ENCODE results near the gene SIX3. TPM values are rescaled to one million over a fixed set of nuclear protein-coding genes. Genes with fewer than 3 reads are reported as not detected.
A peak's percentile ranks its signal among the peaks of the same experiment; 100 is the strongest.

The SIX3 gene
- total RNA-seq, 3 donors from 2014 or later (not counting 1 experiment from before 2014, with no cell fraction given), result 0.15 to 0.39 TPM; not detected in 1

DNA sequence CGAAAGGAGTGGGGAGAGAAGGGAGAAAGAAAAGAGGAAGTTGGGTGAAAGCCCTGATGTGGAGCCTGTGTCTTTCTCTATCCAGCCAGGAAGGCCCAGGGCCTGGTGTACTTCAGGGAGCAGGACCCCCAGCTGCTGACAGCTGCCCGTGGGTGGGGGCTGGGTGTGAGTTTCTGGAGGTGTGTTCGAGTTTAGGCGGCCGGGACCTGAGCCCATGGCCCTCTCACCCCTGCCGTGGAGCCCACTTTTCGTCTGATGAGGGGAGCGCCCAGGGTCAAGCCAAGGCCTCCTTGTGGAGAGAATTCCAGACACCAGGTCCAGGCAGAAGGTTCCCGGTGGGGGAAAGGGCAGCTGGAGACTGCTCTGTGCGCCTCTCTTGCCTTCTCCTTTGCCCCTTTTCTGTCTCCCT, 2.2 kb downstream of the SIX3 start:
- no peak overlapping the region for H3K27ac Mint-ChIP-seq
- H3K9me3 ChIP-seq (ENCODE audit: control insufficient read depth, insufficient read depth, low read length), result no peaks in the 10 kb centered on the region
- H3K36me3 Mint-ChIP-seq, result no peaks in the 10 kb centered on the region
- no peak overlapping the region for H3K27ac ChIP-seq (ENCODE audit: low read length)
- H3K27me3 Mint-ChIP-seq (ENCODE audit: low read depth in 2 of 2), result peaks cover 69 to 80% of the 10 kb centered on the region in 2 donors
- DNase-seq (no peak), ATAC-seq (no peak)
- WGBS (ENCODE audit: insufficient coverage), result 18% methylated on average over 10 of the region's 10 CpGs
- intact Hi-C loops (cut with micrococcal nuclease), result no loop called here
- H3K4me3 Mint-ChIP-seq, result peak overlapping the region; percentile 17
- H3K4me1 Mint-ChIP-seq, result peaks cover 11 to 38% of the 10 kb centered on the region in 2 donors
- TF ChIP-seq, protein P1, sequence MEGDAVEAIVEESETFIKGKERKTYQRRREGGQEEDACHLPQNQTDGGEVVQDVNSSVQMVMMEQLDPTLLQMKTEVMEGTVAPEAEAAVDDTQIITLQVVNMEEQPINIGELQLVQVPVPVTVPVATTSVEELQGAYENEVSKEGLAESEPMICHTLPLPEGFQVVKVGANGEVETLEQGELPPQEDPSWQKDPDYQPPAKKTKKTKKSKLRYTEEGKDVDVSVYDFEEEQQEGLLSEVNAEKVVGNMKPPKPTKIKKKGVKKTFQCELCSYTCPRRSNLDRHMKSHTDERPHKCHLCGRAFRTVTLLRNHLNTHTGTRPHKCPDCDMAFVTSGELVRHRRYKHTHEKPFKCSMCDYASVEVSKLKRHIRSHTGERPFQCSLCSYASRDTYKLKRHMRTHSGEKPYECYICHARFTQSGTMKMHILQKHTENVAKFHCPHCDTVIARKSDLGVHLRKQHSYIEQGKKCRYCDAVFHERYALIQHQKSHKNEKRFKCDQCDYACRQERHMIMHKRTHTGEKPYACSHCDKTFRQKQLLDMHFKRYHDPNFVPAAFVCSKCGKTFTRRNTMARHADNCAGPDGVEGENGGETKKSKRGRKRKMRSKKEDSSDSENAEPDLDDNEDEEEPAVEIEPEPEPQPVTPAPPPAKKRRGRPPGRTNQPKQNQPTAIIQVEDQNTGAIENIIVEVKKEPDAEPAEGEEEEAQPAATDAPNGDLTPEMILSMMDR (IDR thresholded peaks at IDR 0.05), result no peak
- H3K4me3 ChIP-seq (ENCODE audit: low read length), result no peak overlapping the region
- no peaks in the 10 kb centered on the region for H3K9me3 Mint-ChIP-seq
- no peaks in the 10 kb centered on the region for H3K36me3 ChIP-seq (ENCODE audit: control insufficient read depth, insufficient read depth, low read length)
- peaks cover 28% of the 10 kb centered on the region for H3K4me1 ChIP-seq (ENCODE audit: control insufficient read depth, insufficient read depth, low read length)
- H3K27me3 ChIP-seq (ENCODE audit: control insufficient read depth, insufficient read depth, low read length), result peaks cover 50% of the 10 kb centered on the region

DNA sequence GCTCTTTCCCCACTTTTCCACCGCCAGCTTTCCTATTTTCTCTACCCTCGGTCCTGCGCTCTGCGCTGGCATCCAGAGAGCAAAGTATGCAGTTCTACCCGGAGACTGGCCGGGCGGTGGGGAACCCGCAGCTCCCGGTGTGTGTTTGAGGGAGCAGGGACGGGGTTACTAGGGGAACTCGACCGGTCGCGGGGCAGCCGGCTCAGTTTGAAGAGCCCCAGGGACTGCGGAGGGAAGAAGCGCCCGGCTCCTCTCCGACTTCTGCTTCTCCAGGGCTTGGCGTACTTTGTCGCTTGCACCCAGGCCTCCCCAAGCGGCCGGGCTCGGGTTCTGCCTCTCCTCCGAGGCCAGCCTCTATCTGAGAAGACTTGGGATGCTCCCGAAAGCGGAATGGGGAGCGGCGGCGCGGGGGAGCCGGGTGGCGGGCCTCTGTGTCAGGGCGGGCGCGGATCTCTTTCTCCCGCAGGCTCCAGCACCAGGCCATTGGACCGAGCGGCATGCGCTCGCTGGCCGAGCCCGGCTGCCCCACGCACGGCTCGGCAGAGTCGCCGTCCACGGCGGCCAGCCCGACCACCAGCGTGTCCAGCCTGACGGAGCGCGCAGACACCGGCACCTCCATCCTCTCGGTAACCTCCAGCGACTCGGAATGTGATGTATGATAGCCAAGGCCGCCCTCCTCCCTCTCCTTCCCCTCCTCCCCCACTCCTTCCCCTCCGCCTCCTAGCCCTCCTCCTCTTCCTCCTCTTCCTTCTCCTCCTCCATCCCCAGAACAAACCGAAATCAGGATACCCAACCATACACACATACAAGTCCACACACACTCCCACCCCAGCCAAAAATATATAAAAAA, 2.8 kb downstream of the SIX3 start:
- Mint-ChIP-seq H3K4me3 (peak overlapping the region; percentile 49), H3K27me3 (ENCODE audit: low read depth in 2 of 2) (peaks cover 75 to 86% of the 10 kb centered on the region in 2 donors), H3K27ac (no peak overlapping the region), H3K9me3 (no peaks in the 10 kb centered on the region), H3K4me1 (peaks cover 11 to 38% of the 10 kb centered on the region in 2 donors), H3K36me3 (no peaks in the 10 kb centered on the region)
- ATAC-seq, result no peak
- H3K4me3 ChIP-seq (ENCODE audit: low read length), result no peak overlapping the region
- TF ChIP-seq, protein P1 (IDR thresholded peaks at IDR 0.05), result no peak
- WGBS (ENCODE audit: insufficient coverage), result 10% methylated on average over 62 of the region's 62 CpGs
- H3K27ac ChIP-seq (ENCODE audit: low read length), result no peak overlapping the region
- peaks cover 25% of the 10 kb centered on the region for H3K4me1 ChIP-seq (ENCODE audit: control insufficient read depth, insufficient read depth, low read length)
- intact Hi-C loops (cut with micrococcal nuclease), result no loop called here
- no peaks in the 10 kb centered on the region for H3K36me3 ChIP-seq (ENCODE audit: control insufficient read depth, insufficient read depth, low read length)
- H3K27me3 ChIP-seq (ENCODE audit: control insufficient read depth, insufficient read depth, low read length), result peaks cover 54% of the 10 kb centered on the region
- no peaks in the 10 kb centered on the region for H3K9me3 ChIP-seq (ENCODE audit: control insufficient read depth, insufficient read depth, low read length)
- DNase-seq, result no peak

DNA sequence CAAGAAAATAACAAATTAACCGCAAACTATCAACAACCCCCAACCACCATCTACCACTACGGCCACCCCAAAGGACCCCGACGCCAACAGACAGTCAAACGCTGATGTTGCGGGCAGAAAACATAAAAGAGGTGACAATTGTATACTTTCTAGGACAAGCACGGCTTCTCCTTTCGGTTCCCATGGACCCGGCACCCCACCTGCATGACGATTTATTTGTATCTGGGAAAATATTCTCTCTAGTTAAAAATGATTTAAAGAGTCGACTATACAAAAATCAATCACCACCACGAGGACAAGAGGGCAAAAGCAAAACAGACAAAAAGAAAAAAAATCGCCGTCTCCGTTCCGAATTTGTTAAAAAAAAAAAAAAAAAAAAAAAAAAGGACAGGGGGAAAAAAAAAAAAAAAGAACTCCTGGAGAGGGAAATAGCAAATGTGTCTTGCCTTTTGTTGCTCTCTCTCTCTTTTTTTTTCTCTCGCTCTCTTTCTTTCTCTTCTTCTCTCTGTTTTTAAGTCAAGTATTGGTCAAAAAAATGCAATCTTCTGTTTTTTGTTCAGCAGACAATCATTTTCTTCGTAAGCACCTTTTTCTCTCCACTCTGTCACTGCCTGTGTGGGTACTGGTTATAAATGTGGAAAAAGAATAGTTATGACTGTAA, 3.6 kb downstream of the SIX3 start:
- Mint-ChIP-seq H3K4me3 (peak overlapping the region; percentile 49), H3K9me3 (no peaks in the 10 kb centered on the region), H3K27me3 (ENCODE audit: low read depth in 2 of 2) (peaks cover 69 to 83% of the 10 kb centered on the region in 2 donors), H3K36me3 (no peaks in the 10 kb centered on the region), H3K27ac (no peak overlapping the region), H3K4me1 (peaks cover 11 to 38% of the 10 kb centered on the region in 2 donors)
- Histone ChIP-seq H3K9me3 (ENCODE audit: control insufficient read depth, insufficient read depth, low read length) (no peaks in the 10 kb centered on the region), H3K4me1 (ENCODE audit: control insufficient read depth, insufficient read depth, low read length) (peaks cover 25% of the 10 kb centered on the region), H3K27ac (ENCODE audit: low read length) (no peak overlapping the region), H3K27me3 (ENCODE audit: control insufficient read depth, insufficient read depth, low read length) (peaks cover 50% of the 10 kb centered on the region), H3K4me3 (ENCODE audit: low read length) (no peak overlapping the region), H3K36me3 (ENCODE audit: control insufficient read depth, insufficient read depth, low read length) (no peaks in the 10 kb centered on the region)
- ATAC-seq (no peak), DNase-seq (no peak)
- WGBS (ENCODE audit: insufficient coverage), result 17% methylated on average over 9 of the region's 18 CpGs
- intact Hi-C loops (cut with micrococcal nuclease), result no loop called here
- TF ChIP-seq, protein P1 (IDR thresholded peaks at IDR 0.05), result no peak
